ENCODE data around the gene MRAP. TPM values are rescaled to one million over a fixed set of nuclear protein-coding genes. Genes with fewer than 3 reads are reported as not detected.

Gene MRAP
- total and polyA plus RNA-seq, 8 donors = 0.30 to 0.55 TPM; not detected in 6

GRCh38 chr21:32335601-32336575 is 37.2 kb downstream of the MRAP start:
- Histone ChIP-seq H3K4me3 (no peak overlapping the region), H3K9me3 (no peaks in the 10 kb centered on the region), H3K27me3 (no peaks in the 10 kb centered on the region), H3K4me1 (no peaks in the 10 kb centered on the region), H3K27ac (no peak overlapping the region), H3K36me3 (peaks cover 75 to 98% (median 96%) of the 10 kb centered on the region in 4 donors)
- intact Hi-C loops (cut with DNase I; ENCODE audit: low total_unique reads) = no loop called here
- TF ChIP-seq EP300 (IDR thresholded peaks at IDR 0.05) = no peak
- WGBS, 5 donors = 84 to 86% (median 86%) methylated on average over 27 of the region's 27 CpGs
- DNase-seq = peak in 1 of 2 donors; percentile 58

GRCh38 chr21:32336711-32337110 is 38.1 kb downstream of the MRAP start:
- H3K4me3 ChIP-seq = no peak overlapping the region
- no peaks in the 10 kb centered on the region for H3K4me1 ChIP-seq
- no peak for TF ChIP-seq POLR2A (IDR thresholded peaks at IDR 0.05)
- no peak for TF ChIP-seq POLR2AphosphoS5 (IDR thresholded peaks at IDR 0.05)
- TF ChIP-seq CTCF (IDR thresholded peaks at IDR 0.05) = no peak
- TF ChIP-seq EP300 (IDR thresholded peaks at IDR 0.05) = no peak
- WGBS, 5 donors = 52 to 75% (median 60%) methylated on average over 1 of the region's 1 CpG
- H3K27me3 ChIP-seq = no peaks in the 10 kb centered on the region
- peaks cover 68 to 98% (median 96%) of the 10 kb centered on the region in 4 donors for H3K36me3 ChIP-seq
- intact Hi-C loops (cut with DNase I; ENCODE audit: low total_unique reads) = no loop called here
- H3K9me3 ChIP-seq = no peaks in the 10 kb centered on the region
- DNase-seq = peak in 1 of 2 donors; percentile 24
- H3K27ac ChIP-seq = no peak overlapping the region

- H3K9me3 ChIP-seq = no peaks in the 10 kb centered on the region
- intact Hi-C loops (cut with DNase I; ENCODE audit: low total_unique reads) = no loop called here
- H3K4me1 ChIP-seq = no peaks in the 10 kb centered on the region
- no peak for DNase-seq
- H3K36me3 ChIP-seq = peaks cover 67 to 97% (median 96%) of the 10 kb centered on the region in 4 donors
- no peaks in the 10 kb centered on the region for H3K27me3 ChIP-seq
- H3K27ac ChIP-seq = no peak overlapping the region
- WGBS, 5 donors = 86 to 92% (median 91%) methylated on average over 8 of the region's 8 CpGs
- no peak overlapping the region for H3K4me3 ChIP-seq
- TF ChIP-seq EP300 (IDR thresholded peaks at IDR 0.05) = no peak
These were observed 38.6 kb downstream of the MRAP start for GRCh38 chr21:32337206-32337605.

GRCh38 chr21:32338209-32338921 is 39.7 kb downstream of the MRAP start:
- H3K36me3 ChIP-seq = peaks cover 68 to 100% (median 98%) of the 10 kb centered on the region in 4 donors
- DNase-seq = no peak
- 94 to 96% (median 95%) methylated on average over 23 of the region's 23 CpGs for WGBS, 5 donors

More at GRCh38 chr21:32338209-32338921, 39.7 kb downstream of the MRAP start:
- intact Hi-C loops (cut with DNase I; ENCODE audit: low total_unique reads) = no loop called here
- TF ChIP-seq CTCF (IDR thresholded peaks at IDR 0.05) (no peak), POLR2AphosphoS5 (IDR thresholded peaks at IDR 0.05) (no peak), EP300 (IDR thresholded peaks at IDR 0.05) (no peak), POLR2A (IDR thresholded peaks at IDR 0.05) (no peak)
- Histone ChIP-seq H3K27ac (no peak overlapping the region), H3K4me1 (no peaks in the 10 kb centered on the region), H3K9me3 (no peaks in the 10 kb centered on the region), H3K4me3 (no peak overlapping the region), H3K27me3 (no peaks in the 10 kb centered on the region)

Data from stomach (tissue), 9 donors.